Neural progenitor cell (in vitro differentiated cells): ENCODE measurements around the gene ACTR5. TPM values are rescaled to one million over a fixed set of nuclear protein-coding genes. Genes with fewer than 3 reads are reported as not detected.

Experiments used
- DNase-seq: peaks from one replicate; pipeline ENCODE4 v3.0.0-alpha.2; 2016; ENCODE audit warnings: low spot score
- H2AFZ ChIP-seq: fragments of 200-600 bp; sonication (generic); replicated peaks from 2 replicates; pipeline ENCODE4 v1.6.1; 2016; ENCODE audit warnings: antibody characterized with exemption
- H3F3A ChIP-seq: fragments of 200-600 bp; sonication (generic); 2 replicates; pipeline ENCODE4 v1.6.1; 2016; ENCODE audit warnings: antibody characterized with exemption, low read depth
- H3K27ac ChIP-seq: fragments of 200-600 bp; sonication (generic); 2 replicates; pipeline ENCODE4 v1.5.1; 2016; ENCODE audit warnings: mild to moderate bottlenecking
- H3K27me3 ChIP-seq: fragments of 200-600 bp; sonication (generic); 2 replicates; pipeline ENCODE4 v1.6.1; 2016; ENCODE audit warnings: mild to moderate bottlenecking, moderate library complexity
- H3K36me3 ChIP-seq: fragments of 200-600 bp; sonication (generic); 2 replicates; pipeline ENCODE4 v1.5.1; 2016
- H3K4me1 ChIP-seq: fragments of 200-600 bp; sonication (generic); 2 replicates; pipeline ENCODE4 v1.6.1; 2016; ENCODE audit warnings: mixed run types
- H3K4me2 ChIP-seq: fragments of 200-600 bp; sonication (generic); 2 replicates; pipeline ENCODE4 v1.6.1; 2016
- H3K4me3 ChIP-seq: fragments of 200-600 bp; sonication (generic); 2 replicates; pipeline ENCODE4 v1.5.1; 2016
- H3K79me2 ChIP-seq: fragments of 200-600 bp; sonication (generic); 2 replicates; pipeline ENCODE4 v1.6.1; 2016; ENCODE audit warnings: low read depth
- H3K9ac ChIP-seq: fragments of 200-600 bp; sonication (generic); 2 replicates; pipeline ENCODE4 v1.6.1; 2016
- H3K9me3 ChIP-seq: fragments of 200-600 bp; sonication (generic); 2 replicates; pipeline ENCODE4 v1.5.1; 2016; ENCODE audit warnings: low read depth
- H4K20me1 ChIP-seq: fragments of 200-600 bp; sonication (generic); 2 replicates; pipeline ENCODE4 v1.6.1; 2016; ENCODE audit warnings: low read depth
- H3K27ac Mint-ChIP-seq: 3 replicates; pipeline ENCODE4 v1.8.0; 2021; ENCODE audit warnings: mixed read lengths
- H3K27me3 Mint-ChIP-seq: 2 replicates; pipeline ENCODE4 v1.8.0; 2022; ENCODE audit warnings: low read depth, mild to moderate bottlenecking, inconsistent platforms, moderate library complexity, mixed read lengths; ENCODE audit not compliant: insufficient read depth
- H3K36me3 Mint-ChIP-seq: 3 replicates; pipeline ENCODE4 v1.8.0; 2021; ENCODE audit warnings: mixed read lengths
- H3K4me1 Mint-ChIP-seq: 3 replicates; pipeline ENCODE4 v1.8.0; 2021; ENCODE audit warnings: mixed read lengths
- H3K4me3 Mint-ChIP-seq: 3 replicates; pipeline ENCODE4 v1.8.0; 2021; ENCODE audit warnings: mild to moderate bottlenecking, moderate library complexity, mixed read lengths
- H3K9me3 Mint-ChIP-seq: 3 replicates; pipeline ENCODE4 v1.8.0; 2020; ENCODE audit warnings: mixed read lengths
- EZH2 ChIP-seq: fragments of 200-600 bp; sonication (generic); IDR thresholded peaks from 2 replicates; pipeline ENCODE4 v1.6.1; 2017; ENCODE audit warnings: antibody characterized with exemption, mild to moderate bottlenecking, moderate library complexity
- EZH2phosphoT487 ChIP-seq: fragments of 200-600 bp; sonication (generic); IDR thresholded peaks from 2 replicates; pipeline ENCODE4 v1.6.1; 2017; ENCODE audit warnings: antibody characterized with exemption
- total RNA-seq: library from RNA; depleted of rRNA; stranded (reverse); fragments of >200 nt; gene quantifications from 2 replicates; pipeline ENCODE4 v1.2.3, GENCODE V29; 2015; ENCODE audit warnings: low replicate concordance
- TF ChIP-seq, protein P1 (sequence below): fragments of 200-600 bp; sonication (generic); IDR thresholded peaks from 2 replicates; pipeline ENCODE4 v1.5.1; 2017; ENCODE audit warnings: antibody characterized with exemption, mild to moderate bottlenecking

ACTR5 gene
- total RNA-seq, 1 donor from 2014 or later: 9.2 TPM

DNA sequence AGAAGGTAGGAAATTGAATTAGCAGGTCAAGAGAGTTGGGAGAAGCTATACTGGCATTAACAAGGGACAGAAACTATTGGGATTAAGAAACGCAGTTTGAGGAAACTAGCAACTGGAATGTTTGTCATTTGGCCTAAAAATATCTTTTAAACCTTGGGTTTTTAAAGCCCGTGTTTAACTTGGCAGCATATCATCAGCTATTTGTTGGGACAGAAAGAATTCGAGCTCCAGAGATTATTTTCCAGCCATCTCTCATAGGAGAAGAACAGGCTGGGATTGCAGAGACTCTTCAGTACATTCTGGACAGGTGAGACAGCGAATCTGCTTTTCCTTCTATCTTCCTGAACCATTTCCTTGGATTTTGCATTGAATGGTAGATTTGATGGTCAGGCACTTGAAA lies 17.8 kb downstream of the ACTR5 start:
- H3K36me3 Mint-ChIP-seq: peaks cover 27% of the 10 kb centered on the region
- Histone ChIP-seq H3K27ac (no peak overlapping the region), H2AFZ (no peak overlapping the region), H3K4me3 (no peak overlapping the region), H3F3A (no peaks in the 10 kb centered on the region), H3K9me3 (no peaks in the 10 kb centered on the region), H3K36me3 (peaks cover 3% of the 10 kb centered on the region), H3K27me3 (no peaks in the 10 kb centered on the region), H3K4me2 (no peak overlapping the region), H4K20me1 (no peaks in the 10 kb centered on the region), H3K9ac (no peak overlapping the region), H3K4me1 (no peaks in the 10 kb centered on the region), H3K79me2 (no peaks in the 10 kb centered on the region)
- H3K27ac Mint-ChIP-seq: no peak overlapping the region
- no peak overlapping the region for H3K4me3 Mint-ChIP-seq
- TF ChIP-seq EZH2phosphoT487: no peak
- TF ChIP-seq EZH2: no peak
- TF ChIP-seq, protein P1, sequence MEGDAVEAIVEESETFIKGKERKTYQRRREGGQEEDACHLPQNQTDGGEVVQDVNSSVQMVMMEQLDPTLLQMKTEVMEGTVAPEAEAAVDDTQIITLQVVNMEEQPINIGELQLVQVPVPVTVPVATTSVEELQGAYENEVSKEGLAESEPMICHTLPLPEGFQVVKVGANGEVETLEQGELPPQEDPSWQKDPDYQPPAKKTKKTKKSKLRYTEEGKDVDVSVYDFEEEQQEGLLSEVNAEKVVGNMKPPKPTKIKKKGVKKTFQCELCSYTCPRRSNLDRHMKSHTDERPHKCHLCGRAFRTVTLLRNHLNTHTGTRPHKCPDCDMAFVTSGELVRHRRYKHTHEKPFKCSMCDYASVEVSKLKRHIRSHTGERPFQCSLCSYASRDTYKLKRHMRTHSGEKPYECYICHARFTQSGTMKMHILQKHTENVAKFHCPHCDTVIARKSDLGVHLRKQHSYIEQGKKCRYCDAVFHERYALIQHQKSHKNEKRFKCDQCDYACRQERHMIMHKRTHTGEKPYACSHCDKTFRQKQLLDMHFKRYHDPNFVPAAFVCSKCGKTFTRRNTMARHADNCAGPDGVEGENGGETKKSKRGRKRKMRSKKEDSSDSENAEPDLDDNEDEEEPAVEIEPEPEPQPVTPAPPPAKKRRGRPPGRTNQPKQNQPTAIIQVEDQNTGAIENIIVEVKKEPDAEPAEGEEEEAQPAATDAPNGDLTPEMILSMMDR: no peak
- peaks cover 2% of the 10 kb centered on the region for H3K4me1 Mint-ChIP-seq
- no peaks in the 10 kb centered on the region for H3K27me3 Mint-ChIP-seq
- H3K9me3 Mint-ChIP-seq: no peaks in the 10 kb centered on the region
- no peak for DNase-seq

- no peaks in the 10 kb centered on the region for H3K4me1 ChIP-seq
- H3F3A ChIP-seq: no peaks in the 10 kb centered on the region
- H3K79me2 ChIP-seq: no peaks in the 10 kb centered on the region
- no peak overlapping the region for H3K4me3 ChIP-seq
- Mint-ChIP-seq H3K36me3 (peaks cover 43% of the 10 kb centered on the region), H3K4me1 (no peaks in the 10 kb centered on the region), H3K27ac (peak overlapping the region; percentile 66), H3K9me3 (peaks cover 12% of the 10 kb centered on the region), H3K27me3 (no peaks in the 10 kb centered on the region), H3K4me3 (no peak overlapping the region)
- H3K4me2 ChIP-seq: no peak overlapping the region
- DNase-seq: no peak
- no peak overlapping the region for H3K9ac ChIP-seq
- peaks cover 6% of the 10 kb centered on the region for H3K9me3 ChIP-seq
- no peak for TF ChIP-seq EZH2
- TF ChIP-seq, protein P1: no peak
- no peak for TF ChIP-seq EZH2phosphoT487
- no peaks in the 10 kb centered on the region for H3K27me3 ChIP-seq
- peaks cover 10% of the 10 kb centered on the region for H3K36me3 ChIP-seq
- no peak overlapping the region for H3K27ac ChIP-seq
- no peaks in the 10 kb centered on the region for H4K20me1 ChIP-seq
- H2AFZ ChIP-seq: no peak overlapping the region
Measured at GRCh38 chr20:38769376-38770295, 21.4 kb downstream of the ACTR5 start.

DNA sequence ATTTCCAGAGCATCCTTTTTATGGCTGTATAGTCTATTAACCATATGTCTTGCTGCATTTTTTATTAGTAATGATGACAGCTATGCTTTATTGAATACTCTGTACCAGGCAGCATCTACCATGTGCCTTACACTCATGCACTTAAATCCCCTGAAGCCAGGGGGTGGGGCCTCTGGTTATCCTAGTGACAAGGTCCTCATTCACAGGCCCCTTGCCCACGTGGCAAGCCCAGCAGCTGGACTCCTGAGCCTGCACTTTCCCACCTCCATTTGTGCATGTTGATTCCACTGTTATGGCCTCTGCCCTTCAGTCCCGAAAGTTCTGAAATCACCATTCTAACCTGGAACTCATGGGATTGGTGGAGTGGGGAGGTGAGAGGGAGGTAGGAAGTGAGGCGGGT lies 22.3 kb downstream of the ACTR5 start:
- Mint-ChIP-seq H3K27me3 (no peaks in the 10 kb centered on the region), H3K27ac (no peak overlapping the region), H3K36me3 (peaks cover 46% of the 10 kb centered on the region), H3K9me3 (peaks cover 12% of the 10 kb centered on the region), H3K4me1 (no peaks in the 10 kb centered on the region), H3K4me3 (no peak overlapping the region)
- no peak overlapping the region for H3K4me3 ChIP-seq
- H4K20me1 ChIP-seq: no peaks in the 10 kb centered on the region
- no peaks in the 10 kb centered on the region for H3K4me1 ChIP-seq
- H3K9me3 ChIP-seq: peaks cover 6% of the 10 kb centered on the region
- no peaks in the 10 kb centered on the region for H3K79me2 ChIP-seq
- no peak overlapping the region for H3K27ac ChIP-seq
- H3K36me3 ChIP-seq: peaks cover 10% of the 10 kb centered on the region
- TF ChIP-seq, protein P1: no peak
- TF ChIP-seq EZH2phosphoT487: no peak
- no peak for TF ChIP-seq EZH2
- no peak overlapping the region for H3K4me2 ChIP-seq
- no peak for DNase-seq
- H3F3A ChIP-seq: no peaks in the 10 kb centered on the region
- no peak overlapping the region for H3K9ac ChIP-seq
- no peak overlapping the region for H2AFZ ChIP-seq
- H3K27me3 ChIP-seq: no peaks in the 10 kb centered on the region
